Measurements from ENCODE around the gene C17orf67. TPM values are rescaled to one million over a fixed set of nuclear protein-coding genes. Genes with fewer than 3 reads are reported as not detected.

Gene C17orf67
- total and polyA plus RNA-seq, 2 of the 13 experiments (the other 11 are each of a cell fraction or from before 2014, with no cell fraction given): 0.41 to 0.86 TPM

DNA sequence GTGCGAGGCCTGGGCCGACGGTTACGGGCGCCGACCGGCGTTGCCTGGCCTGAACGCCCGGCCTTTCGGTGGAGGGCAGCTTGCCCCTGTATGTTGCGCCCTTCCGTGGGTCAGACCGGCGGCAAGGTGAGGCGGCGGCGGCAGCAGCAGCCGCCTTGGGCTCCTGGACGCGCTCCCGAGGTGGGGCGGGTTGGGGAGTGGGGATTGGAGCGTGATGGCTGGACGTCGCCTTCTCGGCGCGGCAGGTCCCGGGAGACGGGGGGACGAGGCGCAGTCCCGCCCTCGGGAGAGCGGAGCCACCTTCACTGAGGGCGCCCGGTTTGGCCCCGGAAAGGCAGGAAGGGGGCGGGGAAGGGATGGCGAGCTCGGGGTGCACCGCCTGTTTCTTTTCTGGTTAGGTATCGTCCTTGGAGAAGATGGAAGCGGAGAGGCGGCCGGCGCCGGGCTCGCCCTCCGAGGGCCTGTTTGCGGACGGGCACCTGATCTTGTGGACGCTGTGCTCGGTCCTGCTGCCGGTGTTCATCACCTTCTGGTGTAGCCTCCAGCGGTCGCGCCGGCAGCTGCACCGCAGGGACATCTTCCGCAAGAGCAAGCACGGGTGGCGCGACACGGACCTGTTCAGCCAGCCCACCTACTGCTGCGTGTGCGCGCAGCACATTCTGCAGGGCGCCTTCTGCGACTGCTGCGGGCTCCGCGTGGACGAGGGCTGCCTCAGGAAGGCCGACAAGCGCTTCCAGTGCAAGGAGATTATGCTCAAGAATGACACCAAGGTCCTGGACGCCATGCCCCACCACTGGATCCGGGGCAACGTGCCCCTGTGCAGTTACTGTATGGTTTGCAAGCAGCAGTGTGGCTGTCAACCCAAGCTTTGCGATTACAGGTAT lies 902 bp upstream of the C17orf67 start (continued):
- TF ChIP-seq REPIN1 (CRISPR knock-in tag; IDR thresholded peaks at IDR 0.05; ENCODE audit: borderline replicate concordance, low read depth) (peak; percentile 1; the same call in 1 of the 2 replicates), ZNF232 (CRISPR knock-in tag; IDR thresholded peaks at IDR 0.05; ENCODE audit: borderline replicate concordance) (no peak), MAFG (CRISPR knock-in tag; IDR thresholded peaks at IDR 0.05) (0 out of 2 replicates have a peak, but pooled peaks have one; percentile 24), MLLT10 (CRISPR knock-in tag; IDR thresholded peaks at IDR 0.05) (0 out of 2 replicates have a peak, but pooled peaks have one; percentile 38), ZNF546 (CRISPR knock-in tag; conservative IDR thresholded peaks at IDR 0.05) (0 out of 2 replicates have a peak, but pooled peaks have one; percentile 53), SMC3 (IDR thresholded peaks at IDR 0.05; ENCODE audit: low read length) (no peak), SKI (IDR thresholded peaks at IDR 0.05; ENCODE audit: partially characterized antibody) (no peak), PRMT3 (CRISPR knock-in tag; IDR thresholded peaks at IDR 0.05; ENCODE audit: borderline replicate concordance, low read depth) (0 out of 2 replicates have a peak, but pooled peaks have one; percentile 45), ZNF317 (CRISPR knock-in tag; IDR thresholded peaks at IDR 0.05) (peak; percentile 78)
- TF ChIP-seq, protein P1, sequence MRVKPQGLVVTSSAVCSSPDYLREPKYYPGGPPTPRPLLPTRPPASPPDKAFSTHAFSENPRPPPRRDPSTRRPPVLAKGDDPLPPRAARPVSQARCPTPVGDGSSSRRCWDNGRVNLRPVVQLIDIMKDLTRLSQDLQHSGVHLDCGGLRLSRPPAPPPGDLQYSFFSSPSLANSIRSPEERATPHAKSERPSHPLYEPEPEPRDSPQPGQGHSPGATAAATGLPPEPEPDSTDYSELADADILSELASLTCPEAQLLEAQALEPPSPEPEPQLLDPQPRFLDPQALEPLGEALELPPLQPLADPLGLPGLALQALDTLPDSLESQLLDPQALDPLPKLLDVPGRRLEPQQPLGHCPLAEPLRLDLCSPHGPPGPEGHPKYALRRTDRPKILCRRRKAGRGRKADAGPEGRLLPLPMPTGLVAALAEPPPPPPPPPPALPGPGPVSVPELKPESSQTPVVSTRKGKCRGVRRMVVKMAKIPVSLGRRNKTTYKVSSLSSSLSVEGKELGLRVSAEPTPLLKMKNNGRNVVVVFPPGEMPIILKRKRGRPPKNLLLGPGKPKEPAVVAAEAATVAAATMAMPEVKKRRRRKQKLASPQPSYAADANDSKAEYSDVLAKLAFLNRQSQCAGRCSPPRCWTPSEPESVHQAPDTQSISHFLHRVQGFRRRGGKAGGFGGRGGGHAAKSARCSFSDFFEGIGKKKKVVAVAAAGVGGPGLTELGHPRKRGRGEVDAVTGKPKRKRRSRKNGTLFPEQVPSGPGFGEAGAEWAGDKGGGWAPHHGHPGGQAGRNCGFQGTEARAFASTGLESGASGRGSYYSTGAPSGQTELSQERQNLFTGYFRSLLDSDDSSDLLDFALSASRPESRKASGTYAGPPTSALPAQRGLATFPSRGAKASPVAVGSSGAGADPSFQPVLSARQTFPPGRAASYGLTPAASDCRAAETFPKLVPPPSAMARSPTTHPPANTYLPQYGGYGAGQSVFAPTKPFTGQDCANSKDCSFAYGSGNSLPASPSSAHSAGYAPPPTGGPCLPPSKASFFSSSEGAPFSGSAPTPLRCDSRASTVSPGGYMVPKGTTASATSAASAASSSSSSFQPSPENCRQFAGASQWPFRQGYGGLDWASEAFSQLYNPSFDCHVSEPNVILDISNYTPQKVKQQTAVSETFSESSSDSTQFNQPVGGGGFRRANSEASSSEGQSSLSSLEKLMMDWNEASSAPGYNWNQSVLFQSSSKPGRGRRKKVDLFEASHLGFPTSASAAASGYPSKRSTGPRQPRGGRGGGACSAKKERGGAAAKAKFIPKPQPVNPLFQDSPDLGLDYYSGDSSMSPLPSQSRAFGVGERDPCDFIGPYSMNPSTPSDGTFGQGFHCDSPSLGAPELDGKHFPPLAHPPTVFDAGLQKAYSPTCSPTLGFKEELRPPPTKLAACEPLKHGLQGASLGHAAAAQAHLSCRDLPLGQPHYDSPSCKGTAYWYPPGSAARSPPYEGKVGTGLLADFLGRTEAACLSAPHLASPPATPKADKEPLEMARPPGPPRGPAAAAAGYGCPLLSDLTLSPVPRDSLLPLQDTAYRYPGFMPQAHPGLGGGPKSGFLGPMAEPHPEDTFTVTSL (CRISPR knock-in tag; IDR thresholded peaks at IDR 0.05; ENCODE audit: borderline replicate concordance): no peak
- TF ChIP-seq, protein P2, sequence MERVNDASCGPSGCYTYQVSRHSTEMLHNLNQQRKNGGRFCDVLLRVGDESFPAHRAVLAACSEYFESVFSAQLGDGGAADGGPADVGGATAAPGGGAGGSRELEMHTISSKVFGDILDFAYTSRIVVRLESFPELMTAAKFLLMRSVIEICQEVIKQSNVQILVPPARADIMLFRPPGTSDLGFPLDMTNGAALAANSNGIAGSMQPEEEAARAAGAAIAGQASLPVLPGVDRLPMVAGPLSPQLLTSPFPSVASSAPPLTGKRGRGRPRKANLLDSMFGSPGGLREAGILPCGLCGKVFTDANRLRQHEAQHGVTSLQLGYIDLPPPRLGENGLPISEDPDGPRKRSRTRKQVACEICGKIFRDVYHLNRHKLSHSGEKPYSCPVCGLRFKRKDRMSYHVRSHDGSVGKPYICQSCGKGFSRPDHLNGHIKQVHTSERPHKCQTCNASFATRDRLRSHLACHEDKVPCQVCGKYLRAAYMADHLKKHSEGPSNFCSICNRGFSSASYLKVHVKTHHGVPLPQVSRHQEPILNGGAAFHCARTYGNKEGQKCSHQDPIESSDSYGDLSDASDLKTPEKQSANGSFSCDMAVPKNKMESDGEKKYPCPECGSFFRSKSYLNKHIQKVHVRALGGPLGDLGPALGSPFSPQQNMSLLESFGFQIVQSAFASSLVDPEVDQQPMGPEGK (CRISPR knock-in tag; IDR thresholded peaks at IDR 0.05): peak; percentile 3; the same call in 1 of the 2 replicates
- TF ChIP-seq, protein P3, sequence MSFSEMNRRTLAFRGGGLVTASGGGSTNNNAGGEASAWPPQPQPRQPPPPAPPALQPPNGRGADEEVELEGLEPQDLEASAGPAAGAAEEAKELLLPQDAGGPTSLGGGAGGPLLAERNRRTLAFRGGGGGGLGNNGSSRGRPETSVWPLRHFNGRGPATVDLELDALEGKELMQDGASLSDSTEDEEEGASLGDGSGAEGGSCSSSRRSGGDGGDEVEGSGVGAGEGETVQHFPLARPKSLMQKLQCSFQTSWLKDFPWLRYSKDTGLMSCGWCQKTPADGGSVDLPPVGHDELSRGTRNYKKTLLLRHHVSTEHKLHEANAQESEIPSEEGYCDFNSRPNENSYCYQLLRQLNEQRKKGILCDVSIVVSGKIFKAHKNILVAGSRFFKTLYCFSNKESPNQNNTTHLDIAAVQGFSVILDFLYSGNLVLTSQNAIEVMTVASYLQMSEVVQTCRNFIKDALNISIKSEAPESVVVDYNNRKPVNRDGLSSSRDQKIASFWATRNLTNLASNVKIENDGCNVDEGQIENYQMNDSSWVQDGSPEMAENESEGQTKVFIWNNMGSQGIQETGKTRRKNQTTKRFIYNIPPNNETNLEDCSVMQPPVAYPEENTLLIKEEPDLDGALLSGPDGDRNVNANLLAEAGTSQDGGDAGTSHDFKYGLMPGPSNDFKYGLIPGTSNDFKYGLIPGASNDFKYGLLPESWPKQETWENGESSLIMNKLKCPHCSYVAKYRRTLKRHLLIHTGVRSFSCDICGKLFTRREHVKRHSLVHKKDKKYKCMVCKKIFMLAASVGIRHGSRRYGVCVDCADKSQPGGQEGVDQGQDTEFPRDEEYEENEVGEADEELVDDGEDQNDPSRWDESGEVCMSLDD (CRISPR knock-in tag; IDR thresholded peaks at IDR 0.05; ENCODE audit: borderline replicate concordance): peak; percentile 40; the same call in 1 of the 2 replicates
- TF ChIP-seq, protein P4, sequence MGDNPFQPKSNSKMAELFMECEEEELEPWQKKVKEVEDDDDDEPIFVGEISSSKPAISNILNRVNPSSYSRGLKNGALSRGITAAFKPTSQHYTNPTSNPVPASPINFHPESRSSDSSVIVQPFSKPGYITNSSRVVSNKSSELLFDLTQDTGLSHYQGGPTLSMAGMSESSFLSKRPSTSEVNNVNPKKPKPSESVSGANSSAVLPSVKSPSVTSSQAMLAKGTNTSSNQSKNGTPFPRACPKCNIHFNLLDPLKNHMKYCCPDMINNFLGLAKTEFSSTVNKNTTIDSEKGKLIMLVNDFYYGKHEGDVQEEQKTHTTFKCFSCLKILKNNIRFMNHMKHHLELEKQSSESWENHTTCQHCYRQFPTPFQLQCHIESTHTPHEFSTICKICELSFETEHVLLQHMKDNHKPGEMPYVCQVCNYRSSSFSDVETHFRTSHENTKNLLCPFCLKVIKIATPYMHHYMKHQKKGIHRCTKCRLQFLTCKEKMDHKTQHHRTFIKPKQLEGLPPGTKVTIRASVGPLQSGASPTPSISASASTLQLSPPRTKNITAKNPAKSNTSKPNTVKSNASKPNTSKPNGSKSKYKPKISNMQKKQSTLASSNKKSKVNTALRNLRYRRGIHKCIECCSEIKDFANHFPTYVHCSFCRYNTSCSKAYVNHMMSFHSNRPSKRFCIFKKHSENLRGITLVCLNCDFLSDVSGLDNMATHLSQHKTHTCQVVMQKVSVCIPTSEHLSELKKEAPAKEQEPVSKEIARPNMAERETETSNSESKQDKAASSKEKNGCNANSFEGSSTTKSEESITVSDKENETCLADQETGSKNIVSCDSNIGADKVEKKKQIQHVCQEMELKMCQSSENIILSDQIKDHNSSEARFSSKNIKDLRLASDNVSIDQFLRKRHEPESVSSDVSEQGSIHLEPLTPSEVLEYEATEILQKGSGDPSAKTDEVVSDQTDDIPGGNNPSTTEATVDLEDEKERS (CRISPR knock-in tag; IDR thresholded peaks at IDR 0.05): peak; percentile 76; the same call in 1 of the 2 replicates
